Suprapubic skin (tissue), 4 donors: ENCODE measurements around the gene ABCF2. TPM values are rescaled to one million over a fixed set of nuclear protein-coding genes. Genes with fewer than 3 reads are reported as not detected.

ENCODE experiments used
- DNase-seq, 2 donors: peaks; one replicate each; pipeline ENCODE4 v3.0.0-alpha.2; 2019; ENCODE audit warnings: low spot score in 2 of 2
- H3K27ac ChIP-seq: fragments of 200-600 bp; sonication (generic); one replicate; pipeline ENCODE4 v1.5.1; 2019
- H3K27me3 ChIP-seq: fragments of 200-600 bp; sonication (generic); one replicate; pipeline ENCODE4 v1.5.1; 2019
- H3K36me3 ChIP-seq: fragments of 200-600 bp; sonication (generic); one replicate; pipeline ENCODE4 v1.5.1; 2019
- H3K4me1 ChIP-seq: fragments of 200-600 bp; sonication (generic); one replicate; pipeline ENCODE4 v1.5.1; 2019
- H3K4me3 ChIP-seq: fragments of 200-600 bp; sonication (generic); one replicate; pipeline ENCODE4 v1.5.1; 2019; ENCODE audit warnings: mild to moderate bottlenecking
- H3K9me3 ChIP-seq: fragments of 200-600 bp; sonication (generic); one replicate; pipeline ENCODE4 v1.5.1; 2019
- EP300 ChIP-seq: sonication (generic); formaldehyde crosslinking; IDR thresholded peaks from one replicate; pipeline ENCODE4 v1.6.1; 2017; ENCODE audit warnings: antibody characterized with exemption
- POLR2A ChIP-seq, 2 donors: fragments of 450-650 bp; IDR thresholded peaks; one replicate each; pipeline ENCODE4 v1.6.1; 2017; ENCODE audit warnings: antibody characterized with exemption in 2 of 2, mild to moderate bottlenecking in 2 of 2, moderate library complexity in 2 of 2
- POLR2AphosphoS5 ChIP-seq, 3 donors: sonication (generic); formaldehyde crosslinking; IDR thresholded peaks; one replicate each; pipeline ENCODE4 v1.6.1; 2017; ENCODE audit warnings: antibody characterized with exemption in 3 of 3
- WGBS: methylation state at CpG from one replicate; pipeline ENCODE4 v1.1.5; 2018; 5-methylcytosine and 5-hydroxymethylcytosine counted together
- total RNA-seq, 4 donors: library from RNA; depleted of rRNA; stranded (reverse); fragments of >200 nt; gene quantifications; one replicate each; pipeline ENCODE4 v1.1.0, GENCODE V29; 2016
- TF ChIP-seq, protein P1 (sequence below), 2 donors: fragments of 200-600 bp in 1 of 2; fragments of 450-650 bp in 1 of 2; sonication (generic) in 1 of 2; IDR thresholded peaks; one replicate each; pipeline ENCODE4 v1.5.1; 2016 to 2019; ENCODE audit warnings: antibody characterized with exemption in 2 of 2, mild to moderate bottlenecking in 1 of 2, moderate library complexity in 1 of 2

ABCF2 gene
- total RNA-seq, 4 donors from 2014 or later, result 25.3 to 96.5 (median 40.1) TPM

DNA sequence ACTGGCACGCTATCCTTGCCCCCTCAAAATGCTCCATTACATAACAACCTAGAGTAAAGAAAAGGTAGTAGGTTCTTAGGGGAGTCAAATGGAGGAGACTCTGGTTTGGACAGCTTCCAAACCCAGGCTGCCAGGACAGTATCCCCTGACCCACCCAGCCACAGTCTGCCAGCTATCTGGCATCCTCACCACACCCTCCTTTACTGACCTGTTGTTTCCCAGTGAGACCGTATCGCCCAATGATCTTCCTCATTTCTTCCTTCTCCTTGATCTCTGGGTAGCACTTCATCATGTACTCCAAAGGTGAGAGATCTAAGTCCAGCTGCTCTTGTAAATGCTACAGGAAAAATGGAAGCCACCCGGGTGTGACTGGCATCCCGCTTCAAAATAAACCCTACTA, 11.6 kb downstream of the ABCF2 start:
- Histone ChIP-seq H3K4me1 (no peaks in the 10 kb centered on the region), H3K27me3 (no peaks in the 10 kb centered on the region), H3K36me3 (peaks cover 80% of the 10 kb centered on the region), H3K4me3 (no peak overlapping the region), H3K9me3 (no peaks in the 10 kb centered on the region), H3K27ac (no peak overlapping the region)
- no peak for DNase-seq
- TF ChIP-seq, protein P1, sequence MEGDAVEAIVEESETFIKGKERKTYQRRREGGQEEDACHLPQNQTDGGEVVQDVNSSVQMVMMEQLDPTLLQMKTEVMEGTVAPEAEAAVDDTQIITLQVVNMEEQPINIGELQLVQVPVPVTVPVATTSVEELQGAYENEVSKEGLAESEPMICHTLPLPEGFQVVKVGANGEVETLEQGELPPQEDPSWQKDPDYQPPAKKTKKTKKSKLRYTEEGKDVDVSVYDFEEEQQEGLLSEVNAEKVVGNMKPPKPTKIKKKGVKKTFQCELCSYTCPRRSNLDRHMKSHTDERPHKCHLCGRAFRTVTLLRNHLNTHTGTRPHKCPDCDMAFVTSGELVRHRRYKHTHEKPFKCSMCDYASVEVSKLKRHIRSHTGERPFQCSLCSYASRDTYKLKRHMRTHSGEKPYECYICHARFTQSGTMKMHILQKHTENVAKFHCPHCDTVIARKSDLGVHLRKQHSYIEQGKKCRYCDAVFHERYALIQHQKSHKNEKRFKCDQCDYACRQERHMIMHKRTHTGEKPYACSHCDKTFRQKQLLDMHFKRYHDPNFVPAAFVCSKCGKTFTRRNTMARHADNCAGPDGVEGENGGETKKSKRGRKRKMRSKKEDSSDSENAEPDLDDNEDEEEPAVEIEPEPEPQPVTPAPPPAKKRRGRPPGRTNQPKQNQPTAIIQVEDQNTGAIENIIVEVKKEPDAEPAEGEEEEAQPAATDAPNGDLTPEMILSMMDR (IDR thresholded peaks at IDR 0.05), result no peak
- TF ChIP-seq POLR2A (IDR thresholded peaks at IDR 0.05) (no peak), POLR2AphosphoS5 (IDR thresholded peaks at IDR 0.05) (no peak), EP300 (no peak)
- 87% methylated on average over 5 of the region's 5 CpGs for WGBS

DNA sequence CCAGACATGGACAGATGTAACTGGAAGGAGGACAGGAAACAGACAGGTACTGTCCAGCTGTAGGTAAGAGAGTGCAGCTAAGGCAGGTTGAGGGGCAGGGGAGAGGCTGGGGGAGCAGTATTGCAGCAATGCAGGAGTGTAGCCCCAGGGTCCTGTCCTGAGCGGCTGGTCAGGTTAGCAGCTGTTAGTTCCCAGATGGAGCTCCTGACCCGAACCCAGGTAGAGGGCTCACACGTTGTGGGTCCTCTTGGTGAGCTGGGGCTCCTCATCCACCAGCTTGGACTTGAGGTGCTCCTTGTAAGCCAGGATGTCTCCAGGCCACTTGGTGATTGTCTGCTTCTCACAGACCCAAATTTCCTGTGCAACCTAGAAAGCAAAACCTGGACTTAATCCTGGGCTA, 13.2 kb downstream of the ABCF2 start:
- DNase-seq, result no peak
- TF ChIP-seq EP300, result no peak
- no peaks in the 10 kb centered on the region for H3K9me3 ChIP-seq
- H3K27ac ChIP-seq, result no peak overlapping the region
- peaks cover 64% of the 10 kb centered on the region for H3K36me3 ChIP-seq
- H3K27me3 ChIP-seq, result no peaks in the 10 kb centered on the region
- WGBS, result 68% methylated on average over 3 of the region's 3 CpGs
- H3K4me3 ChIP-seq, result no peak overlapping the region
- H3K4me1 ChIP-seq, result no peaks in the 10 kb centered on the region

DNA sequence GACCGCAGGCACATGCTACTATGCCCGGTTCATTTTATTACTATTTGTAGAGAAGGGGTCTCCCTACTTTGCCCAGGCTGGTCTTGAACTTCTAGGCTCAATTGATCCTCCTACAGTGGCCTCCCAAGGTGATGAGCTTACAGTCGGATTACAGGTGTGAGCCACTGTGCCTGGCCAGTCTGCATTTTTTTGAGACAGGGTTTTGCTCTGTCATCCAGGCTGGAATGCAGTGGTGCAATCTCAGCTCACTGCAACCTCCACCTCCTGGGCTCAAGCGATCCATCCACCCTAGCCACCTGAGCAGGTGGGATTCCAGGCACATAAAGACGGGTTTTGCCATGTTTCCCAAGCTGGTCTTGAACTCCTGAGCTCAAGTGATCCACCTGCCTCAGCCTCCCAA, 14.4 kb downstream of the ABCF2 start:
- Histone ChIP-seq H3K27ac (no peak overlapping the region), H3K4me3 (no peak overlapping the region), H3K36me3 (peaks cover 52% of the 10 kb centered on the region), H3K27me3 (no peaks in the 10 kb centered on the region), H3K4me1 (no peaks in the 10 kb centered on the region), H3K9me3 (no peaks in the 10 kb centered on the region)
- DNase-seq, result no peak
- TF ChIP-seq POLR2A (IDR thresholded peaks at IDR 0.05) (no peak), EP300 (no peak), POLR2AphosphoS5 (IDR thresholded peaks at IDR 0.05) (no peak)
- TF ChIP-seq, protein P1 (IDR thresholded peaks at IDR 0.05), result no peak
- 88% methylated on average over 5 of the region's 5 CpGs for WGBS

- no peak overlapping the region for H3K4me3 ChIP-seq
- H3K27ac ChIP-seq, result no peak overlapping the region
- WGBS, result 81% methylated on average over 3 of the region's 3 CpGs
- H3K36me3 ChIP-seq, result peaks cover 39% of the 10 kb centered on the region
- no peaks in the 10 kb centered on the region for H3K9me3 ChIP-seq
- no peak for DNase-seq
- H3K4me1 ChIP-seq, result no peaks in the 10 kb centered on the region
- no peaks in the 10 kb centered on the region for H3K27me3 ChIP-seq
- no peak for TF ChIP-seq POLR2A (IDR thresholded peaks at IDR 0.05)
- no peak for TF ChIP-seq POLR2AphosphoS5 (IDR thresholded peaks at IDR 0.05)
- no peak for TF ChIP-seq EP300
- TF ChIP-seq, protein P1 (IDR thresholded peaks at IDR 0.05), result no peak
These were observed 15.7 kb downstream of the ABCF2 start for GRCh38 chr7:151211155-151211772.

DNA sequence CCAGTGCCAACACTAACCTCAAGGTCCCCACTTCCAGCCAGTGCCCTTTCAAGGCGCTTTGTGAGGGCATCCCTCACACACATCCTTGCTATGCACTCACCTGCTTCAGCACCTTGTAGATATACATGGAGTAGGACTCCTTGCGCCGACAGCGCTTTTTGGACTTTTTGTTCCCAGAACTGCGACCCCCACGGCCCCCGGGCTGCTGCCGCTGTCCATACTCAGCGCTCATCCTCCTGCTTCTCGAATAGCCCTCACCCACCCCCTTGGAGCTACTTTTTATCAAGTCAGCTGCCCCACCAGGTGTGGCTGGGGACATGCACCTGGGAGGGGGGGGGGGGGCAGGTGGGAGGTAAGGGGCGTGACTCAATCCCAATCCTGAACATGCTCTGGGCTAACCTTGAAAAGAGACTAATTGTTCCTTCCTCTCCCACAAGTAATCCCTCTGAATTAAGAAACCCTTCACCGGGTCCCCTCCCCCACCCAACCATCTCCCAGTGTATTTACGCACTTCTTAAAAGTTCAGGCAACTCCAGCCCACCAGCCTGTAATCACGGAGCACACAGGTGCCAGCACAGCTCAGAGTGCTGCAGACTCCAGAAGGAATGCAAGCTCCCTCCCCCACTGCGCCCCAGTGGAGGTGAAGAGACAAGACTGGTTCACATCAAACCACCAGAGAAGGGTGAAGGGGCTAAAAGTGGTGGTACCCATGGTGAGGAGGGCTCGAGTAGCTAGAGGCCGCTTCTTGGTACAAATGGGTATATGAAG, 16.7 kb downstream of the ABCF2 start, which contains the start of gene H2BK1:
TSS of gene H2BK1 (minus strand) at position 402 of the 768 bp plus-strand sequence. CDS start at position 232, 170 bp downstream.
- no peak within 1 kb of the TSS for H3K4me3 ChIP-seq
- no peak for TF ChIP-seq EP300
- TF ChIP-seq POLR2A (IDR thresholded peaks at IDR 0.05), result no peak
- TF ChIP-seq, protein P1 (IDR thresholded peaks at IDR 0.05), result no peak
- no peak for TF ChIP-seq POLR2AphosphoS5 (IDR thresholded peaks at IDR 0.05)
- H3K36me3 ChIP-seq, result peaks cover 29% of the 10 kb centered on the region
- no peaks in the 10 kb centered on the region for H3K9me3 ChIP-seq
- 81% methylated on average over 17 of the region's 17 CpGs for WGBS
- no peaks in the 10 kb centered on the region for H3K4me1 ChIP-seq
- peaks cover 3% of the 10 kb centered on the region for H3K27me3 ChIP-seq
- H3K27ac ChIP-seq, result no peak within 1 kb of the TSS
- DNase-seq, result no peak
